Esophagus muscularis mucosa (tissue), 4 donors: ENCODE data around the gene CAMKMT. TPM values are rescaled to one million over a fixed set of nuclear protein-coding genes. Genes with fewer than 3 reads are reported as not detected.

ENCODE experiments used
- DNase-seq: peaks from one replicate; pipeline ENCODE4 v3.0.0-alpha.2; 2017; ENCODE audit errors: extremely low spot score
- H3K27ac ChIP-seq, 4 donors: fragments of 200-600 bp; sonication (generic); replicated peaks in 1 of 4; 1 replicate in 3 of 4; 2 replicates in 1 of 4; pipeline ENCODE4 v1.5.1; 2016 to 2019; ENCODE audit warnings: mild to moderate bottlenecking in 1 of 4
- H3K27me3 ChIP-seq, 4 donors: fragments of 200-600 bp; sonication (generic); one replicate each; pipeline versions ENCODE4 v1.5.1 to v1.6.0; 2016 to 2019
- H3K36me3 ChIP-seq, 4 donors: fragments of 200-600 bp; sonication (generic); one replicate each; pipeline ENCODE4 v1.5.1; 2016 to 2019
- H3K4me1 ChIP-seq, 4 donors: fragments of 200-600 bp; sonication (generic); one replicate each; pipeline ENCODE4 v1.5.1; 2016 to 2019
- H3K4me3 ChIP-seq, 4 donors: fragments of 200-600 bp; sonication (generic); 1 replicate in 2 of 4; 2 replicates in 2 of 4; pipeline ENCODE4 v1.5.1; 2016 to 2019; ENCODE audit warnings: mild to moderate bottlenecking in 4 of 4, moderate library complexity in 1 of 4
- H3K9me3 ChIP-seq, 4 donors: fragments of 200-600 bp; sonication (generic); 1 replicate in 3 of 4; 2 replicates in 1 of 4; pipeline ENCODE4 v1.5.1; 2016 to 2019
- CTCF ChIP-seq, 3 experiments: fragments of 200-600 bp in 2 of 3; fragments of 450-650 bp in 1 of 3; sonication (generic) in 2 of 3; IDR thresholded peaks; one replicate each; pipeline ENCODE4 v1.5.1; 2017 to 2019; ENCODE audit warnings: antibody characterized with exemption in 3 of 3, mild to moderate bottlenecking in 2 of 3, moderate library complexity in 1 of 3
- EP300 ChIP-seq: sonication (generic); formaldehyde crosslinking; IDR thresholded peaks from one replicate; pipeline ENCODE4 v1.6.1; 2017; ENCODE audit warnings: antibody characterized with exemption
- POLR2A ChIP-seq: fragments of 450-650 bp; IDR thresholded peaks from one replicate; pipeline ENCODE4 v1.6.1; 2017; ENCODE audit warnings: antibody characterized with exemption, moderate library complexity, mild to moderate bottlenecking, low read depth
- POLR2AphosphoS5 ChIP-seq, 2 donors: sonication (generic); formaldehyde crosslinking; IDR thresholded peaks; one replicate each; pipeline ENCODE4 v1.6.1; 2017; ENCODE audit warnings: antibody characterized with exemption in 2 of 2
- WGBS: methylation state at CpG from one replicate; pipeline ENCODE4 v1.1.5; 2018; 5-methylcytosine and 5-hydroxymethylcytosine counted together
- intact Hi-C: fragments of 100-400 bp; cut with DNase I; formaldehyde crosslinking; loops from one replicate; pipeline ENCODE4 v1.15.1; 2023
- total RNA-seq, 4 donors: library from RNA; depleted of rRNA; stranded (reverse); fragments of >200 nt; gene quantifications; one replicate each; pipeline versions ENCODE4 v1.1.0 to v1.2.1, GENCODE V29; 2016

The CAMKMT gene
- total RNA-seq, 4 donors from 2014 or later, result 5.8 to 8.3 (median 6.9) TPM

- no peak for DNase-seq
- H3K27me3 ChIP-seq, result peaks cover 0 to 89% (median 31%) of the 10 kb centered on the region in 4 donors
Observed at GRCh38 chr2:44799105-44799504, 437.4 kb downstream of the CAMKMT start.

GRCh38 chr2:44799754-44800153 is 438.0 kb downstream of the CAMKMT start:
- H3K36me3 ChIP-seq, result no peaks in the 10 kb centered on the region
- TF ChIP-seq POLR2A (no peak), POLR2AphosphoS5 (IDR thresholded peaks at IDR 0.05) (no peak), EP300 (no peak), CTCF (IDR thresholded peaks at IDR 0.05) (no peak)
- 73% methylated on average over 2 of the region's 2 CpGs for WGBS
- intact Hi-C loops, result no loop called here
- peaks cover 0 to 95% (median 35%) of the 10 kb centered on the region in 4 donors for H3K27me3 ChIP-seq
- no peaks in the 10 kb centered on the region for H3K9me3 ChIP-seq
- H3K27ac ChIP-seq, result no peak overlapping the region
- peaks cover 15 to 24% (median 22%) of the 10 kb centered on the region in 4 donors for H3K4me1 ChIP-seq
- DNase-seq, result no peak
- H3K4me3 ChIP-seq, result no peak overlapping the region

More at GRCh38 chr2:44799105-44799504, 437.4 kb downstream of the CAMKMT start:
- Histone ChIP-seq H3K27ac (no peak overlapping the region), H3K4me3 (no peak overlapping the region), H3K9me3 (no peaks in the 10 kb centered on the region), H3K36me3 (no peaks in the 10 kb centered on the region), H3K4me1 (peaks cover 15 to 24% (median 22%) of the 10 kb centered on the region in 4 donors)
- WGBS, result 86% methylated on average over 3 of the region's 3 CpGs
- no peak for TF ChIP-seq POLR2A
- no peak for TF ChIP-seq CTCF (IDR thresholded peaks at IDR 0.05)
- no peak for TF ChIP-seq EP300
- no peak for TF ChIP-seq POLR2AphosphoS5 (IDR thresholded peaks at IDR 0.05)
- intact Hi-C loops, result no loop called here

GRCh38 chr2:44801289-44801840 is 439.6 kb downstream of the CAMKMT start:
- Histone ChIP-seq H3K4me3 (peak overlapping the region; percentile 12 to 36 (median 26)), H3K9me3 (no peaks in the 10 kb centered on the region), H3K4me1 (peaks cover 15 to 24% (median 22%) of the 10 kb centered on the region in 4 donors), H3K36me3 (no peaks in the 10 kb centered on the region), H3K27ac (no peak overlapping the region), H3K27me3 (peaks cover 0 to 97% (median 49%) of the 10 kb centered on the region in 4 donors)
- 34% methylated on average over 23 of the region's 23 CpGs for WGBS
- intact Hi-C loops, result no loop called here
- TF ChIP-seq POLR2AphosphoS5 (IDR thresholded peaks at IDR 0.05) (no peak), EP300 (no peak), POLR2A (no peak), CTCF (IDR thresholded peaks at IDR 0.05) (no peak)
- no peak for DNase-seq

GRCh38 chr2:44801841-44802776 is 440.4 kb downstream of the CAMKMT start:
- Histone ChIP-seq H3K9me3 (no peaks in the 10 kb centered on the region), H3K4me3 (peak overlapping the region; percentile 12 to 36 (median 26)), H3K27me3 (peaks cover 0 to 97% (median 52%) of the 10 kb centered on the region in 4 donors), H3K36me3 (no peaks in the 10 kb centered on the region), H3K27ac (no peak overlapping the region), H3K4me1 (peaks cover 15 to 24% (median 22%) of the 10 kb centered on the region in 4 donors)
- intact Hi-C loops, result no loop called here
- WGBS, result 8% methylated on average over 54 of the region's 67 CpGs
- TF ChIP-seq EP300 (no peak), POLR2A (no peak), CTCF (IDR thresholded peaks at IDR 0.05) (no peak), POLR2AphosphoS5 (IDR thresholded peaks at IDR 0.05) (no peak)
- DNase-seq, result no peak
